Mesendoderm (in vitro differentiated cells): ENCODE data around the gene KIF6. TPM values are rescaled to one million over a fixed set of nuclear protein-coding genes. Genes with fewer than 3 reads are reported as not detected.

Experiments used
- small RNA-seq: library from polyadenylated mRNA; stranded (forward); fragments of <200 nt; extraction: miRNeasy Mini kit (QIAGEN cat#:217004); gene quantifications from one replicate; pipeline ENCODE3, GENCODE V24; 2013; ENCODE audit not compliant: insufficient read depth

KIF6 gene

Small RNA genes lying within 50 kb of the gene (small RNA-seq; reads per million reads assigned to genes)
- not detected for gene RNU1-54P
